ENCODE results near the gene NDUFC1.

The NDUFC1 gene

GRCh38 chr4:139266583-139267257 is 35.6 kb downstream of the NDUFC1 start:
- TF ChIP-seq FOXP2 (optimal IDR thresholded peaks at IDR 0.05; ENCODE audit: borderline replicate concordance, extremely low read depth, extremely low read length, insufficient read depth) (peak; percentile 90), SIN3A (IDR thresholded peaks at IDR 0.05; ENCODE audit: borderline replicate concordance, insufficient read depth, low read length) (peak; percentile 80; the same call in 1 of the 2 replicates), TAF1 (IDR thresholded peaks at IDR 0.05; ENCODE audit: borderline replicate concordance, insufficient read depth, low read length) (no peak), POLR2AphosphoS5 (IDR thresholded peaks at IDR 0.05; ENCODE audit: low read depth, low read length) (no peak), REST (IDR thresholded peaks at IDR 0.05; ENCODE audit: insufficient read depth in 1 of 2, low read depth in 2 of 2, low read length in 2 of 2) (peak in 1 of 2 experiments; percentile 69; a peak in 2 of 4 replicates)

- no peak for TF ChIP-seq POLR2AphosphoS5 (IDR thresholded peaks at IDR 0.05; ENCODE audit: low read depth, low read length)
- TF ChIP-seq TAF1 (IDR thresholded peaks at IDR 0.05; ENCODE audit: borderline replicate concordance, insufficient read depth, low read length) = no peak
- TF ChIP-seq FOXP2 (optimal IDR thresholded peaks at IDR 0.05; ENCODE audit: borderline replicate concordance, extremely low read depth, extremely low read length, insufficient read depth) = no peak
- no peak for TF ChIP-seq SIN3A (IDR thresholded peaks at IDR 0.05; ENCODE audit: borderline replicate concordance, insufficient read depth, low read length)
- TF ChIP-seq REST (IDR thresholded peaks at IDR 0.05; ENCODE audit: insufficient read depth in 1 of 2, low read depth in 2 of 2, low read length in 2 of 2) = no peak
These were observed 36.1 kb downstream of the NDUFC1 start for GRCh38 chr4:139266208-139266582.

- TF ChIP-seq FOXP2 (optimal IDR thresholded peaks at IDR 0.05; ENCODE audit: borderline replicate concordance, extremely low read depth, extremely low read length, insufficient read depth) (no peak), TAF1 (IDR thresholded peaks at IDR 0.05; ENCODE audit: borderline replicate concordance, insufficient read depth, low read length) (no peak), POLR2AphosphoS5 (IDR thresholded peaks at IDR 0.05; ENCODE audit: low read depth, low read length) (no peak), SIN3A (IDR thresholded peaks at IDR 0.05; ENCODE audit: borderline replicate concordance, insufficient read depth, low read length) (no peak), REST (IDR thresholded peaks at IDR 0.05; ENCODE audit: insufficient read depth in 1 of 2, low read depth in 2 of 2, low read length in 2 of 2) (no peak)
These were observed 36.6 kb downstream of the NDUFC1 start for GRCh38 chr4:139265654-139266053.

GRCh38 chr4:139256349-139256748 is 45.9 kb downstream of the NDUFC1 start:
- TF ChIP-seq TAF1 (IDR thresholded peaks at IDR 0.05; ENCODE audit: borderline replicate concordance, insufficient read depth, low read length) (no peak), REST (IDR thresholded peaks at IDR 0.05; ENCODE audit: insufficient read depth in 1 of 2, low read depth in 2 of 2, low read length in 2 of 2) (no peak), SIN3A (IDR thresholded peaks at IDR 0.05; ENCODE audit: borderline replicate concordance, insufficient read depth, low read length) (no peak), FOXP2 (optimal IDR thresholded peaks at IDR 0.05; ENCODE audit: borderline replicate concordance, extremely low read depth, extremely low read length, insufficient read depth) (no peak), POLR2AphosphoS5 (IDR thresholded peaks at IDR 0.05; ENCODE audit: low read depth, low read length) (no peak)

All from PFSK-1 (cell line).